Testis (tissue), 3 donors: Measurements from ENCODE around the gene TUFT1. TPM values are rescaled to one million over a fixed set of nuclear protein-coding genes. Genes with fewer than 3 reads are reported as not detected.

Source experiments
- DNase-seq: peaks from one replicate; pipeline ENCODE4 v3.0.0-alpha.2; 2019
- H3K27ac ChIP-seq, 2 donors: fragments of 200-600 bp; sonication (generic); one replicate each; pipeline ENCODE4 v1.5.1; 2019
- H3K27me3 ChIP-seq: fragments of 200-600 bp; sonication (generic); one replicate; pipeline ENCODE4 v1.5.1; 2019
- H3K36me3 ChIP-seq: fragments of 200-600 bp; sonication (generic); one replicate; pipeline ENCODE4 v1.5.1; 2017; ENCODE audit warnings: low read depth; ENCODE audit errors: missing control alignments
- H3K4me1 ChIP-seq: fragments of 200-600 bp; sonication (generic); one replicate; pipeline ENCODE4 v1.5.1; 2019
- H3K4me3 ChIP-seq, 2 donors: fragments of 200-600 bp; sonication (generic); one replicate each; pipeline ENCODE4 v1.5.1; 2017 to 2019
- H3K9me3 ChIP-seq: fragments of 200-600 bp; sonication (generic); one replicate; pipeline ENCODE4 v1.5.1; 2017
- CTCF ChIP-seq, 3 experiments: fragments of 450-650 bp in 2 of 3; fragments of 200-600 bp in 1 of 3; sonication (generic) in 1 of 3; IDR thresholded peaks; one replicate each; pipeline ENCODE4 v1.5.1; 2016 to 2019; ENCODE audit warnings: antibody characterized with exemption in 3 of 3, mild to moderate bottlenecking in 2 of 3, moderate library complexity in 1 of 3
- POLR2A ChIP-seq: fragments of 450-650 bp; IDR thresholded peaks from one replicate; pipeline ENCODE4 v1.6.1; 2017; ENCODE audit warnings: antibody characterized with exemption, mild to moderate bottlenecking, moderate library complexity
- WGBS, 2 donors: methylation state at CpG; one replicate each; pipeline ENCODE4 v1.1.5; 2018; 5-methylcytosine and 5-hydroxymethylcytosine counted together
- intact Hi-C: fragments of 100-400 bp; cut with DNase I; formaldehyde crosslinking; loops from one replicate; pipeline ENCODE4 v1.15.1; 2023; ENCODE audit warnings: low total_unique reads
- polyA plus RNA-seq: library from polyadenylated mRNA; stranded (reverse); fragments of 350-450 nt; fragmentation: Illumina TruSeq; extraction: RNeasy Lipid Tissue Mini Kit (QIAGEN cat#74804); gene quantifications from one replicate; pipeline ENCODE4 v1.2.3, GENCODE V29; 2014; ENCODE audit warnings: low read depth, low replicate concordance; ENCODE audit not compliant: insufficient read depth
- total RNA-seq, 2 donors: library from RNA; depleted of rRNA; stranded (reverse); fragments of >200 nt; gene quantifications; one replicate each; pipeline ENCODE4 v1.2.3, GENCODE V29; 2016

Gene TUFT1
- total and polyA plus RNA-seq, 3 donors from 2014 or later, result 9.7 to 19.3 (median 16.5) TPM

GRCh38 chr1:151533870-151534269, 6.2 kb upstream of the TUFT1 start:
- WGBS, 2 donors, result 82 to 90% methylated on average over 10 of the region's 10 CpGs
- TF ChIP-seq CTCF (IDR thresholded peaks at IDR 0.05) (no peak), POLR2A (no peak)
- H3K9me3 ChIP-seq, result no peaks in the 10 kb centered on the region
- H3K4me3 ChIP-seq, result no peak overlapping the region
- no peak overlapping the region for H3K27ac ChIP-seq
- intact Hi-C loops, result loop anchor here (10.0 kb wide), 1 partner anchor 201 kb away; no protein-coding TSS in a partner anchor
- H3K4me1 ChIP-seq, result no peaks in the 10 kb centered on the region
- H3K36me3 ChIP-seq, result no peaks in the 10 kb centered on the region
- no peaks in the 10 kb centered on the region for H3K27me3 ChIP-seq
- DNase-seq, result no peak

GRCh38 chr1:151534662-151535278, 5.3 kb upstream of the TUFT1 start:
- Histone ChIP-seq H3K9me3 (no peaks in the 10 kb centered on the region), H3K4me3 (no peak overlapping the region), H3K4me1 (peaks cover 7% of the 10 kb centered on the region), H3K27me3 (no peaks in the 10 kb centered on the region), H3K36me3 (no peaks in the 10 kb centered on the region), H3K27ac (no peak overlapping the region)
- DNase-seq, result peak; percentile 90
- intact Hi-C loops, result loop anchor here (10.0 kb wide), 1 partner anchor 200 kb away; no protein-coding TSS in a partner anchor
- TF ChIP-seq CTCF (IDR thresholded peaks at IDR 0.05), result peak; percentile 55 to 81 (median 76)
- TF ChIP-seq POLR2A, result no peak
- WGBS, 2 donors, result 62 to 72% methylated on average over 12 of the region's 12 CpGs

- intact Hi-C loops, result loop anchor here (10.0 kb wide), 1 partner anchor 199 kb away; no protein-coding TSS in a partner anchor
- DNase-seq, result no peak
- 87 to 89% methylated on average over 6 of the region's 6 CpGs for WGBS, 2 donors
Measured at GRCh38 chr1:151535326-151536271, 4.5 kb upstream of the TUFT1 start.

DNA sequence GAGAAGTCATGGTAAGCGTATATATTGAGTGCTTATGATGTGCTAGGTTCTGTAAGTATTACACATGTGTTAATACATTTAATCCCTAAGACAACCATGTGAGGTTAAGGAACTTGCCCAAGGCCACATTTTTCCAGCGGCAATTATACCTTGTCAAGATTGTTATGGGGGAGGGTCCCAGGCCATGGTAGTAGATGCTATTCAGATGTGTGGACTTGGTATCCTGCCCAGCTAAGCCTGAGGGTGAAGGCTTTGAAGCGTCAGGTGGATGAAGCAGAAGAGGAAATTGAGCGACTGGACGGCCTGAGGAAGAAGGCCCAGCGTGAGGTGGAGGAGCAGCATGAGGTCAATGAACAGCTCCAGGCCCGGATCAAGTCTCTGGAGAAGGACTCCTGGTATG, 3.6 kb upstream of the TUFT1 start:
- peaks cover 10% of the 10 kb centered on the region for H3K4me1 ChIP-seq
- intact Hi-C loops, result loop anchor here (10.0 kb wide), 1 partner anchor 198 kb away; no protein-coding TSS in a partner anchor
- WGBS, 2 donors, result 88 to 89% methylated on average over 7 of the region's 7 CpGs
- no peak for TF ChIP-seq CTCF (IDR thresholded peaks at IDR 0.05)
- TF ChIP-seq POLR2A, result no peak
- H3K4me3 ChIP-seq, result no peak overlapping the region
- H3K36me3 ChIP-seq, result no peaks in the 10 kb centered on the region
- no peaks in the 10 kb centered on the region for H3K9me3 ChIP-seq
- no peaks in the 10 kb centered on the region for H3K27me3 ChIP-seq
- no peak for DNase-seq
- H3K27ac ChIP-seq, result no peak overlapping the region

More at GRCh38 chr1:151535326-151536271, 4.5 kb upstream of the TUFT1 start:
- no peaks in the 10 kb centered on the region for H3K27me3 ChIP-seq
- no peak overlapping the region for H3K4me3 ChIP-seq
- no peaks in the 10 kb centered on the region for H3K36me3 ChIP-seq
- H3K27ac ChIP-seq, result no peak overlapping the region
- peaks cover 8% of the 10 kb centered on the region for H3K4me1 ChIP-seq
- no peaks in the 10 kb centered on the region for H3K9me3 ChIP-seq
- TF ChIP-seq CTCF (IDR thresholded peaks at IDR 0.05) (no peak), POLR2A (no peak)
